Endometrial microvascular endothelial cells (primary cell): ENCODE results near the gene INS. TPM values are rescaled to one million over a fixed set of nuclear protein-coding genes. Genes with fewer than 3 reads are reported as not detected.

Experiments used
- in situ Hi-C: cut with HindIII; loops from 2 replicates; pipeline ENCODE4 v1.10.0; 2017; ENCODE audit warnings: low sequenced_read_pairs, low pct_unique_long_range_greater_than_20kb; ENCODE audit errors: inconsistent ontology term
- total RNA-seq: library from RNA; depleted of rRNA; stranded (reverse); fragments of >200 nt; gene quantifications from one replicate; pipeline ENCODE4 v1.2.3, GENCODE V29; 2015; ENCODE audit errors: inconsistent ontology term

Gene INS
- total RNA-seq, 1 donor from 2014 or later, result not detected

GRCh38 chr11:2153581-2154194 is 7.3 kb downstream of the INS start:
- in situ Hi-C loops, result no loop called here

- in situ Hi-C loops, result no loop called here
Observed at GRCh38 chr11:2151500-2152257, 9.3 kb downstream of the INS start.

- in situ Hi-C loops, result no loop called here
Observed at GRCh38 chr11:2149864-2150847, 10.9 kb downstream of the INS start.

- in situ Hi-C loops, result no loop called here
Observed at GRCh38 chr11:2149460-2149859, 11.5 kb downstream of the INS start.

- in situ Hi-C loops, result no loop called here
Observed at GRCh38 chr11:2148595-2148994, 12.4 kb downstream of the INS start.

GRCh38 chr11:2147391-2147790 is 13.6 kb downstream of the INS start:
- in situ Hi-C loops, result no loop called here

- in situ Hi-C loops, result no loop called here
Observed at GRCh38 chr11:2146051-2146450, 15.0 kb downstream of the INS start.

GRCh38 chr11:2144544-2145248 is 16.3 kb downstream of the INS start:
- in situ Hi-C loops, result no loop called here

- in situ Hi-C loops, result no loop called here
Observed at GRCh38 chr11:2143799-2144543, 17.0 kb downstream of the INS start.

- in situ Hi-C loops, result no loop called here
Observed at GRCh38 chr11:2143477-2143798, 17.6 kb downstream of the INS start.

GRCh38 chr11:2142762-2143202 is 18.2 kb downstream of the INS start:
- in situ Hi-C loops, result no loop called here

- in situ Hi-C loops, result no loop called here
Observed at GRCh38 chr11:2142300-2142759, 18.7 kb downstream of the INS start.

- in situ Hi-C loops, result no loop called here
Observed at GRCh38 chr11:2140411-2141400, 20.3 kb downstream of the INS start.

- in situ Hi-C loops, result no loop called here
Observed at GRCh38 chr11:2139621-2140337, 21.2 kb downstream of the INS start.

GRCh38 chr11:2139123-2139521 is 21.9 kb downstream of the INS start, which contains the start of gene IGF2:
Gene IGF2, minus strand, starts transcription at chr11:2139389. Its CDS starts 3,866 bp downstream, at chr11:2135523.
- in situ Hi-C loops, result no loop called here

- in situ Hi-C loops, result no loop called here
Observed at GRCh38 chr11:2138431-2139122, 22.4 kb downstream of the INS start.
